ENCODE data around the gene CECR2.

The CECR2 gene

GRCh38 chr22:17569971-17570511, 200.8 kb downstream of the CECR2 start:
- Histone ChIP-seq H3K27me3 (replicated peaks; ENCODE audit: control insufficient read depth, insufficient read depth, low read length, poor library complexity, severe bottlenecking) (no peaks in the 10 kb centered on the region), H3K36me3 (ENCODE audit: control insufficient read depth, insufficient read depth, low read length) (no peaks in the 10 kb centered on the region), H3K4me3 (ENCODE audit: insufficient read depth, low read depth, low read length, poor library complexity, severe bottlenecking) (no peak overlapping the region), H3K9me3 (ENCODE audit: control insufficient read depth, low read length) (no peaks in the 10 kb centered on the region), H3K4me1 (ENCODE audit: control insufficient read depth, insufficient read depth, low read length, poor library complexity, severe bottlenecking) (no peaks in the 10 kb centered on the region), H3K27ac (ENCODE audit: insufficient read depth, low read length, poor library complexity, severe bottlenecking) (no peak overlapping the region)
- DNase-seq, result no peak

- Histone ChIP-seq H3K4me1 (ENCODE audit: control insufficient read depth, insufficient read depth, low read length, poor library complexity, severe bottlenecking) (no peaks in the 10 kb centered on the region), H3K27me3 (replicated peaks; ENCODE audit: control insufficient read depth, insufficient read depth, low read length, poor library complexity, severe bottlenecking) (no peaks in the 10 kb centered on the region), H3K27ac (ENCODE audit: insufficient read depth, low read length, poor library complexity, severe bottlenecking) (no peak overlapping the region), H3K4me3 (ENCODE audit: insufficient read depth, low read depth, low read length, poor library complexity, severe bottlenecking) (no peak overlapping the region), H3K36me3 (ENCODE audit: control insufficient read depth, insufficient read depth, low read length) (no peaks in the 10 kb centered on the region), H3K9me3 (ENCODE audit: control insufficient read depth, low read length) (no peaks in the 10 kb centered on the region)
- no peak for DNase-seq
Measured at GRCh38 chr22:17570851-17571631, 201.8 kb downstream of the CECR2 start.

GRCh38 chr22:17575151-17575550, 205.9 kb downstream of the CECR2 start:
- H3K9me3 ChIP-seq (ENCODE audit: control insufficient read depth, low read length), result no peaks in the 10 kb centered on the region
- no peaks in the 10 kb centered on the region for H3K36me3 ChIP-seq (ENCODE audit: control insufficient read depth, insufficient read depth, low read length)
- H3K27me3 ChIP-seq (replicated peaks; ENCODE audit: control insufficient read depth, insufficient read depth, low read length, poor library complexity, severe bottlenecking), result no peaks in the 10 kb centered on the region
- H3K4me1 ChIP-seq (ENCODE audit: control insufficient read depth, insufficient read depth, low read length, poor library complexity, severe bottlenecking), result no peaks in the 10 kb centered on the region
- H3K4me3 ChIP-seq (ENCODE audit: insufficient read depth, low read depth, low read length, poor library complexity, severe bottlenecking), result no peak overlapping the region
- no peak overlapping the region for H3K27ac ChIP-seq (ENCODE audit: insufficient read depth, low read length, poor library complexity, severe bottlenecking)
- DNase-seq, result no peak

GRCh38 chr22:17575681-17576080, 206.4 kb downstream of the CECR2 start:
- H3K27ac ChIP-seq (ENCODE audit: insufficient read depth, low read length, poor library complexity, severe bottlenecking), result no peak overlapping the region
- H3K9me3 ChIP-seq (ENCODE audit: control insufficient read depth, low read length), result no peaks in the 10 kb centered on the region
- H3K36me3 ChIP-seq (ENCODE audit: control insufficient read depth, insufficient read depth, low read length), result no peaks in the 10 kb centered on the region
- no peaks in the 10 kb centered on the region for H3K27me3 ChIP-seq (replicated peaks; ENCODE audit: control insufficient read depth, insufficient read depth, low read length, poor library complexity, severe bottlenecking)
- no peak overlapping the region for H3K4me3 ChIP-seq (ENCODE audit: insufficient read depth, low read depth, low read length, poor library complexity, severe bottlenecking)
- no peaks in the 10 kb centered on the region for H3K4me1 ChIP-seq (ENCODE audit: control insufficient read depth, insufficient read depth, low read length, poor library complexity, severe bottlenecking)
- DNase-seq, result no peak

- Histone ChIP-seq H3K4me3 (ENCODE audit: insufficient read depth, low read depth, low read length, poor library complexity, severe bottlenecking) (no peak overlapping the region), H3K9me3 (ENCODE audit: control insufficient read depth, low read length) (no peaks in the 10 kb centered on the region), H3K36me3 (ENCODE audit: control insufficient read depth, insufficient read depth, low read length) (no peaks in the 10 kb centered on the region), H3K27ac (ENCODE audit: insufficient read depth, low read length, poor library complexity, severe bottlenecking) (no peak overlapping the region), H3K27me3 (replicated peaks; ENCODE audit: control insufficient read depth, insufficient read depth, low read length, poor library complexity, severe bottlenecking) (no peaks in the 10 kb centered on the region), H3K4me1 (ENCODE audit: control insufficient read depth, insufficient read depth, low read length, poor library complexity, severe bottlenecking) (no peaks in the 10 kb centered on the region)
- no peak for DNase-seq
Measured at GRCh38 chr22:17576470-17576869, 207.2 kb downstream of the CECR2 start.

- H3K27me3 ChIP-seq (replicated peaks; ENCODE audit: control insufficient read depth, insufficient read depth, low read length, poor library complexity, severe bottlenecking), result no peaks in the 10 kb centered on the region
- DNase-seq, result no peak
- H3K36me3 ChIP-seq (ENCODE audit: control insufficient read depth, insufficient read depth, low read length), result no peaks in the 10 kb centered on the region
- H3K9me3 ChIP-seq (ENCODE audit: control insufficient read depth, low read length), result no peaks in the 10 kb centered on the region
- H3K27ac ChIP-seq (ENCODE audit: insufficient read depth, low read length, poor library complexity, severe bottlenecking), result no peak overlapping the region
- H3K4me3 ChIP-seq (ENCODE audit: insufficient read depth, low read depth, low read length, poor library complexity, severe bottlenecking), result no peak overlapping the region
- H3K4me1 ChIP-seq (ENCODE audit: control insufficient read depth, insufficient read depth, low read length, poor library complexity, severe bottlenecking), result no peaks in the 10 kb centered on the region
Measured at GRCh38 chr22:17578136-17578754, 209.0 kb downstream of the CECR2 start.

GRCh38 chr22:17579535-17579981, 210.3 kb downstream of the CECR2 start:
- H3K4me1 ChIP-seq (ENCODE audit: control insufficient read depth, insufficient read depth, low read length, poor library complexity, severe bottlenecking), result no peaks in the 10 kb centered on the region
- no peaks in the 10 kb centered on the region for H3K36me3 ChIP-seq (ENCODE audit: control insufficient read depth, insufficient read depth, low read length)
- H3K9me3 ChIP-seq (ENCODE audit: control insufficient read depth, low read length), result no peaks in the 10 kb centered on the region
- DNase-seq, result no peak
- no peak overlapping the region for H3K4me3 ChIP-seq (ENCODE audit: insufficient read depth, low read depth, low read length, poor library complexity, severe bottlenecking)
- H3K27ac ChIP-seq (ENCODE audit: insufficient read depth, low read length, poor library complexity, severe bottlenecking), result no peak overlapping the region
- H3K27me3 ChIP-seq (replicated peaks; ENCODE audit: control insufficient read depth, insufficient read depth, low read length, poor library complexity, severe bottlenecking), result no peaks in the 10 kb centered on the region

GRCh38 chr22:17580441-17581031, 211.3 kb downstream of the CECR2 start:
- no peaks in the 10 kb centered on the region for H3K4me1 ChIP-seq (ENCODE audit: control insufficient read depth, insufficient read depth, low read length, poor library complexity, severe bottlenecking)
- H3K36me3 ChIP-seq (ENCODE audit: control insufficient read depth, insufficient read depth, low read length), result no peaks in the 10 kb centered on the region
- H3K9me3 ChIP-seq (ENCODE audit: control insufficient read depth, low read length), result no peaks in the 10 kb centered on the region
- H3K27ac ChIP-seq (ENCODE audit: insufficient read depth, low read length, poor library complexity, severe bottlenecking), result no peak overlapping the region
- no peaks in the 10 kb centered on the region for H3K27me3 ChIP-seq (replicated peaks; ENCODE audit: control insufficient read depth, insufficient read depth, low read length, poor library complexity, severe bottlenecking)
- no peak for DNase-seq
- no peak overlapping the region for H3K4me3 ChIP-seq (ENCODE audit: insufficient read depth, low read depth, low read length, poor library complexity, severe bottlenecking)

GRCh38 chr22:17581056-17581455, 211.8 kb downstream of the CECR2 start:
- Histone ChIP-seq H3K27me3 (replicated peaks; ENCODE audit: control insufficient read depth, insufficient read depth, low read length, poor library complexity, severe bottlenecking) (no peaks in the 10 kb centered on the region), H3K36me3 (ENCODE audit: control insufficient read depth, insufficient read depth, low read length) (no peaks in the 10 kb centered on the region), H3K9me3 (ENCODE audit: control insufficient read depth, low read length) (no peaks in the 10 kb centered on the region), H3K27ac (ENCODE audit: insufficient read depth, low read length, poor library complexity, severe bottlenecking) (no peak overlapping the region), H3K4me3 (ENCODE audit: insufficient read depth, low read depth, low read length, poor library complexity, severe bottlenecking) (no peak overlapping the region), H3K4me1 (ENCODE audit: control insufficient read depth, insufficient read depth, low read length, poor library complexity, severe bottlenecking) (no peaks in the 10 kb centered on the region)
- DNase-seq, result no peak

- Histone ChIP-seq H3K27me3 (replicated peaks; ENCODE audit: control insufficient read depth, insufficient read depth, low read length, poor library complexity, severe bottlenecking) (no peaks in the 10 kb centered on the region), H3K4me1 (ENCODE audit: control insufficient read depth, insufficient read depth, low read length, poor library complexity, severe bottlenecking) (no peaks in the 10 kb centered on the region), H3K27ac (ENCODE audit: insufficient read depth, low read length, poor library complexity, severe bottlenecking) (no peak overlapping the region), H3K9me3 (ENCODE audit: control insufficient read depth, low read length) (no peaks in the 10 kb centered on the region), H3K36me3 (ENCODE audit: control insufficient read depth, insufficient read depth, low read length) (no peaks in the 10 kb centered on the region), H3K4me3 (ENCODE audit: insufficient read depth, low read depth, low read length, poor library complexity, severe bottlenecking) (no peak overlapping the region)
- DNase-seq, result no peak
Measured at GRCh38 chr22:17581631-17582030, 212.4 kb downstream of the CECR2 start.
